Left renal pelvis (tissue), 4 donors: ENCODE data around the gene KLHL30. TPM values are rescaled to one million over a fixed set of nuclear protein-coding genes. Genes with fewer than 3 reads are reported as not detected.
"Not testable (repeated sequence)": the region's sequence is repeated elsewhere in the genome, so short reads cannot be mapped to it uniquely, and the experiment has no call there.

Source experiments
- DNase-seq, 4 donors: peaks; one replicate each; pipeline ENCODE4 v3.0.0-alpha.2; 2013; ENCODE audit warnings: low read depth in 4 of 4, low spot score in 3 of 4
- polyA plus RNA-seq, 4 donors: library from polyadenylated mRNA; unstranded; fragments of 120-200 nt; gene quantifications; one replicate each; pipeline ENCODE4 v1.2.1, GENCODE V29; 2013; ENCODE audit not compliant: insufficient read length in 4 of 4

The KLHL30 gene
- polyA plus RNA-seq, 4 donors: 0.10 to 0.50 (median 0.31) TPM

DNA sequence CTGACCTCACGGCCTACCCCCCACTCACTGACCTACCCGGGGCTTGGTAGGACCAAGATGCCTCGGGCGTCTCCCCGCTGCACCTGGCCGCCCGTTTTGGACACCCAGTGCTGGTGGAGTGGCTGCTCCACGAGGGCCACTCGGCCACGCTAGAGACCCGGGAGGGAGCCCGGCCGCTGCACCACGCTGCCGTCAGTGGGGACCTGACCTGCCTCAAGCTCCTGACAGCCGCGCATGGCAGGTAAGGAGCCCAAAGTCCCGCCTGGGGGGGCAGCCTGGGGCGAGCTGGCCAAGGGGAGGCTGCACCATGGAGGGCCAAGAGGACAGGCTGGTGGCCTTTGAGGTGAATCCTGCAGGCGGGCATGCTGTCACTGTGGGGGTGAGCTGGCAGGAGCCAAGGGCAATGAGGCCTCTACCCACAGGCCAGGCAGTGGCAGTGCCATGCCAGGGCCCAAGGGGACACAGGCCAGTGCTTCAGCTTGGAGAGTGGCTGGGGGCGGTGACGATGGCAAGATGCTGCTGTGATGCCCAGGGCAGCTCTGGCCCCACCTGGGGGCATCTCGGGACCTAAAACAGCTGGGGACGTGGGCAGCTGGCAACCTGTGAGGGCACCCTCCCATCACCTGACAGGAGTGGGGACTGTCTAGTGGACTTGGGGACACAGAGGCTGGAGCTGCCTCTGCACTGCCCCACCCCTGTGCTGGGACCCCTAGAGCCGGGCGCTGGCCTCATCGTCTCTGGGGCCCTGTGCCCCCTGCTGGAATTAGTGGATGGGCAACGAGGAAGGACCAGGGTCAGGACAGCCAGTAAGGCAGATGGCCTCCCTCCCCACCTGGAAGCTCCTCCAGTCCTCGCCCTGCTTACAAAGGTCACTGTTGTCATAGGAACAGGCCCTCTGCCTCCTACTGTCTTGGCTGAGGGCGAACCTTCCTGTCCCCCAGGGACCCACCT, 36.3 kb upstream of the KLHL30 start:
- no peak for DNase-seq

DNA sequence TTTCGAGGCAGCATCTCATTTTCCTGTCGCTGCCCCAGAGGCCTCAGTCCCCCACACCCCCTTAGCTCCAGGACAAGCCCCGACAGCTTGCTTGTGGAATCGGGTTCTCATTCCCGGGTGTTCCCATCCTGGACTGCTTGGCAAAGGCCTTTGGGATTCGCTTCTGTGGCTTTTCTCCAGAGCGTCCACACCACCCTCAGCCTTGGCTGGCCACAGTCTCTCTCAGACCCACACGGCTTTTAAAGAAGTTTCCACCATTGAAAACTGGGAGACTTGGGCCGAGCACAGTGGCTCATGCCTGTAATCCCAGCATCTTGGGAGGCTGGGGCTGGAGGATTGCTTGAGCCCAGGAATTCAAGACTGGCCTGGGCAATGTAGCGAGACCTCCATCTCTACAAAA, 35.6 kb upstream of the KLHL30 start:
- no peak for DNase-seq

DNA sequence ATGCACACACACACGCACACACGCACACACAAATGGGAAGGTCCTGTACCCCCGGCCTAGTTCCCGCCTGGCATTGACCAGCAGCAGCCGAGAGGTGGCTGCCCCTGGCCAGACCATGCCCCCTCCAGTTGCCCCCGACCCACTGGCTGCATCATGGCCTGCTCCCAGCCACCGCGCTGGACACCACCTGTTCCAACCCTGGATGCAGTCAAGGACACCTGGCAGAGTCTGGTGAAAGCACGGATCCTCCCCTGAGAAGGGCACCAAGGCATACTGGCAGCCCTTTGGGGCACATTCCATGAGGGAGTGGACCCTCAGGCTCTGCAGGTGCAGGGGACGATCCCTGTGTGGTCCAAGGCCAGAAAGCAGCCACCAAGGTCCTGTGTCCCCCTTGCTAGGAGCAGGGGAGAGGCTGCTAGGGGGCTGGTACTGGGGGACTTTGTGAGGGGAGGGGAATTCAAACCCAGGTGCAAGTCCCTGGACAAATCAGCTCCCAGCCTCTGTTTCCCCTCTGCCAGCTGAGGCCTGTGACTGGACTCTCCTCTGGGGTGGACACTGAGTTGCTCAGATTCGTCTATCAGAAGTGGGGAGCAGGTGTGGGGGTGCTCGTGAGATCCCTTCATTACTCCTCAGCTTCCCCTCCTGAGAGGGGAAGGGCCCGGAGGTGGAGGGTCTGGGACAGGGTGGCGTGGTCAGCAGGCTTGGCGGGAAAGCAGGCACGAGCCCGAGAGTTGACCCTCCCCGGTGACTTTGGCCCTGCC, 34.8 kb upstream of the KLHL30 start:
- DNase-seq: no peak

DNA sequence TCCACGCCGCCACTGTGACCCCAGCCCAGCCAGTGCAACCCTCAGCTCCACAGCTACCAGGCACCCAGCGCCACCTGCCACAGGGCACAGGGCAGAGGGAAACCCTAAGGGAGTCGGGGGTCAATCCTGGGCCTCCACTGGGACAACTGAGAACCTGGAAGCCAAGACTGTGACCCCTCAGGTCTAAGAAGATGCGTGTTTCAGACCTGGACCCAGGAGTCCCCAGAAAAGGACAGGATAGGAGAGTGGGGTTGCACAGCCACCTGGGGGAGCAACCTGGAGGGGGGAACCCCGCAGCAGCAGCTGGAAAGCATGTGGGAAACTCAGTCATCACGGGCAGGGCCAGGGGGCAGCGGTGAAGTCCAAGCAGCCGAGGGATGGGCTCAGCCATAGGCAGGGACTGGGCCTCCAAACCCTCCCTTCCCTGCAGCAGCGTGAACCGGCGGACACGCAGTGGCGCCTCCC, 34.2 kb upstream of the KLHL30 start:
- no peak for DNase-seq

DNA sequence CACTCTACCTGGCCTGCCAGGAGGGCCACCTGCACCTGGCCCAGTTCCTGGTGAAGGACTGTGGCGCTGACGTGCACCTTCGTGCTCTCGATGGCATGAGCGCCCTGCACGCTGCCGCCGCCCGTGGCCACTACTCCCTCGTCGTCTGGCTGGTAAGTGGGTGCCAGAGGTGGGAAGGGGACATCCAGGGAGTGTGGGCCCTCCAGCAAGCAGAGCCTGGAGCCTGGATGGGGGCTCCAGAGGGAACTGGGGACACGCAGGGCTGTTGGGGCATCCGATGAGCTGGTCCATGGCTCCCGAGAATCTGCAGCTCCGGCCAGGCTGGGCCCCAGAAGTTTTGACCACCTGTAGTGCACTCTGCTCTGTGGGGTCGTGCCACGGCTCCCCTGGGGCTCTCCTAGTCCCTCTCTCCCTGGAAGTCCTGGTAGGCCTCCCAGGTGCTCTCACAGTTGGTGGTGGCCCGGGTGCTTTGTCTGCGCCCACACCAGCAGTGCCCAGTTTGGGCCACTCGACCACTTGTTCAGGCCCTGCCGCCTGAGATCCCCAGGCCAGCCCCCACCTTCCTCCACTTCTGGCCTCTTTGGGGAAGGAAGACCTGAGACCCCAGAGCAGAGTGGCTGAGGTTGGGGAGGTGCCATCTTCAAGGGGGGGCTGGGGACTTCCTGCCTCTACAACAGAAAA, 33.6 kb upstream of the KLHL30 start:
- DNase-seq: no peak

DNA sequence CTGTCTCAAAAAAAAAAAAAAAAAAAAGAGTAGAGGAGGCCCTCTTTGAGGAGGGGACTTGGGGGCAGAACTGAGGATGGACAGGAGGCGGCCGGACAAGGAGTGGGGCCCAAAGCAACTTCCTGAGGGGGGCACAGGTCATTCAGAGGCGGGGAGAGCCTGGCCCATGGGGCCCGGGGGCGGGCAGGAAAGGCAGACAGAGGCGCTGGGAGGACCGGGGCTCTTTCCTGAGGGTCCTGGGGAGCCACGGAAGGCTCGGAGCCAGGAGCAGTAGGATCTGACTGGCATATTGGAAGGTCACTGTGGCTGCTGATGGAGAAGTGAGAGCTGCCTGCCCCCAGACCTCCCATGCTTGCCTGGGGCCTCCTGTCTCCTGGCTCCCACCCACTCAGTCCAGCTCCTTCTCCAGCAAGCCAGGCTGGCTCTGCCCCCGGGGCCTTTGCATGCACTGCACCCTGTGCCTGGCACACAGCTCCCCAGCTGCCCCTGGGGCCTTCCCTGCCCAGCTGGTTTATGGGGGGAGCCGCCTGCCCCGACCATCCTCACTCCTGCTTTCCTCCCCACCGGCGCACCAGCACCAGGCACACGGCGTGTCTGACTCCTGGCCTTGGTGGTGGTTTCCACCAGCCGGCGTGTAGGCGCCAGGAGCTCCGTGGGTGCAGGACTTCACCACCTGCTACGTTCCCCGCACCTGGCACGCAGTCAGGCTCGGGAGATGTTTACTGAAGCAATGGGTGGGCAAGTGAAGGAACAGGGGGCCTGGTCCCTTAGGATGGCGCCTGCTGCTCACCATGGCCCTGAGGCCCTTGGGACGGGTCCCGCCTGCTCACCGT, 32.7 kb upstream of the KLHL30 start:
- no peak for DNase-seq

DNA sequence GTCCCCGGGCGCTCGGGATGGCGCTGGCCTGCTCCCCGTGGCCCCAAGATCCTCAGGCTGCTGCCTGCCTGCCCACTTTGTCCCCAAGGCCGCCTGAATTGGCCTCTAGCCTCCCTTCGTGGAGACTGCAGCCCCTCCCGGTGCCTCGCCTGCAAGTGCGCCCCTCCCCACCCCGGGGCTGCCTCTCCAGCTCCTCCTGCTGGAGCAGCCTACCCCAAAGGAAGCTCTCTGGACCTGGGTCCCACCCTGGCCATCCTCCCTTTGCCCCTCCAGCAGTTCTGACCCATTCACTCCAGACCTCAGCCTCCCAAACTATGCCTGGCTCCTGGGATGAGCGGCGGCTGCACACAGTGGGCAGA, 32.1 kb upstream of the KLHL30 start:
- no peak for DNase-seq

DNA sequence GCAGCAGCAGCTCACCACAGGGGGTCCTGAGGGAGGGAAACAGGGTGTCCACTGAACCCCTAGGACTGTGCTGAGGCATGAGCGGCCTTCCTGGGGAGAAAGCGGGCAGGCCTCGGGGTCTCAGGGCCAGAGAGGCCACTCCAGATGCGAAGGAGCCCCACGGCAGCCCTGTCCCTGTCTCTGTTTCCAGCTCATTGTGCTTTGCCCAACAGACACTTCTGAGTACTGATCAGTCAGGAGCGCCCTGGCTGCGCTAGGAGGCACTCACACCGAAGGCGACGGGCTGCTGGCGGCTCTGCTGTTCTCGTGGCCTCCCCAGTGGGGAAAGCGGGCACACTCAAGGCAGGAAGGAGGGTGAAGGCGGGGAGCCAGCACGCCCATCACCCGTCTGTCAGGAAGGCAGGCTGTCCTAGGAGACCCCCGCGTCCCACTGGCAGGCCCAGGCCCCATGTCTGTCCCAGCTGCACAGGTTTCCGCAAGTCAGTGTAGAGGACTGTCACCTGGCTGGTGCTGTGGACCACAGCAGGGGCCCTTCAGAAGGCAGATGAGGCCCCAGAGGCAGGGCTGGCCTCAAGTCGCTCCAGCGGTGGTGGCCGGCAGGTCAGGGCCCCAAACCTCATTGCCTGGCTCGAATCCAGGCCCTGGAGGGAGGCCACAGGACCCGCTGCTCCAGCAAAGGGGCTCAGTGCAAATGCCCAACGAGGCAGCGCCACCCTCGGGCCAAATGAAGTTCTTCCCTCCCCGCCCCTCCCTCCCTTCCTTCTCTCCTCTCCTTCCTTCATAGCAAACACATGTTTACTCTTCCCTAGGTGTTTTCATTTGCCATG, 31.6 kb upstream of the KLHL30 start:
- DNase-seq: no peak

DNA sequence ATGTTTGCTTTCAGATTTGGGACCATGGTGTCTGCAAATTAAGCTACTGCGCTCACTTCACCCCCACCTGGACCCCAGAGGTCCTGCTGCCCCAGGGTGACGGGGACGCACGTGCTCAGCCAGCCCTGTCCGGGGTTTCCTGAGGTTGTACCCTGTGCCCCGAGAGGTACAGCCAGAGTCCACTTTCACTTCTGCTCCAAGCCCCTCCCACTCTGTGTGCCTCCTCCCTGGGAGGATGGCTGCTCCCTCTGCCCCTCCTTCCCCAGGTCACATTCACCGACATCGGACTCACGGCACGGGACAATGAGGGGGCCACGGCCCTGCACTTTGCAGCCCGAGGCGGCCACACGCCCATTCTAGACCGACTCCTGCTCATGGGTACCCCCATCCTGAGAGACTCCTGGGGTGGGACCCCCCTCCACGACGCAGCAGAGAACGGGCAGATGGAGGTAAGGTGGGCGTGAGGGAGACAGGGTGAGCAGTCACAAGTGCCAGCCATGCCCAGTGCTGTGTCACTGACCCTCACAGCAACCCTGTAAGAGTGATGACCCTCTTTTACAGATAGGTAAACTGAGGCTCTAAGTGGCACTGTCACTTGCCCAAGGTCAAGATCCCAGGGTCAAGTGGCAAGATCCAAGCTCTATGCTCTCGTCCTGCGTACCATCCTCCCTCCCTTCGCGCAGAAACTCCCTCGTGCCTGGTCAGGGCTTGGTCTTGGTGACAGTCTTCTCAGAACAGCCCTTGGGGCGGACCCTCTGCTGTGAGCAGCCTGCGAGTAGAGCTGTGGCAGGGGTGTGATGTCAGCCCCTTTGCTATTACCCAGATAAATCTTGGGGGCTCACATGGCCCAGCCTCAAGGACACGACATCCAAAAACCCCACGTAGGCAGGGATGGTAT, 30.7 kb upstream of the KLHL30 start:
- no peak for DNase-seq

DNA sequence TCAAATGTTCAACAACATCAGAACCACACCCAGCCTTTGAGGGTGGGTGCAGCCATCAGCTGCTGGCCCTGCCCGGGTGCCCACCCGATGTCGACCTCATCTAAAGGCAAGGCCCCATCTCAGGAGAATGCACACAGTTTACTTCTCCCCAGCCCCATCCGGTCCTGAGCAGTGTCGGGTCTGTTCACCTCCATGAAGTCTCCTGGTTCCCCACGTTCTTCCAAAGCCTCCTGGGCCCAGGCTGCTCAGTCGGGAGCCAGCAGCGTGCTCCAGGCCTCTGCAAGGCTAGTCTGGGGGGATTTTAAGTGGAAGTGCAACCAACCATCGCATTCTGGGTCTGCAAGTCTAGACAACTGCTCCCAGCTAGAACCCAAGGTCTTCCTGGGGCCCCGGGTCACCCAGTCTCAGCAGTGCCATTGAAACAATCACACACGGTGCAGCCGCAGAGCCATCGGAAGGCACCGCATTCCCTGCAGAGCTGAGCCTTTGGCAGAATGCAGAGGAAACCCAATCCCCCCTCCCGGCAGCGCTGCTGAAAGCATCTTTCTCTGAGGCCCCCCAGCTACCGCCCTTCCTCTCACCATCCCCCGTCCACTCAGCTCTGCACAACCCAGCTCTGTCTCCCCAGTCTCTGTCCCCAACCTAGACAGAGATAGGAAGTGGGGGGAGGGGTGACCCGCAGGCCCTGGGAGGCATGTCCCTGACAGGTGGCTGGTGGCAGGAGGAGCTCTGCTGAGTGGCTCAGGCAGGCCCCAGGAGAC, 29.9 kb upstream of the KLHL30 start:
- DNase-seq: no peak

DNA sequence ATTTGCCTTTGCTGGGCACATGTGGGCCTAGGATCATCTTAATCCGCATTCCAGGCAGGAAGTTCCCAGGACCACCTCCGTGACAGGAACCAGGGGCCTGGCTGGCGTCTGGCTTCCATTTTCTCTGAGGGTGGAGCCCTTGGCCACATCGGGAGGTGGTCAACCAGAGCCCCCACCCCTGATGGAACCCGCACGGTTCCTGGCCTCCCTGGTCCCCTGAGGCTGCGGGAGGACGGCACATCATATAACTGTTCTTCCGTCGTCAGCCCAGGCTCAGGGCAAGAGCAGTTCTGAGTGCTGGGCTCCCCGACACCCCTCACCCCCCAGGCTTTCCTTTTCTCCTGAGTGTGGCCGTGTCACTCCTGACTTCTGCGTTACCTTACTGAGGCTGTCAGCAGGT, 24.9 kb upstream of the KLHL30 start:
- DNase-seq: no peak

DNA sequence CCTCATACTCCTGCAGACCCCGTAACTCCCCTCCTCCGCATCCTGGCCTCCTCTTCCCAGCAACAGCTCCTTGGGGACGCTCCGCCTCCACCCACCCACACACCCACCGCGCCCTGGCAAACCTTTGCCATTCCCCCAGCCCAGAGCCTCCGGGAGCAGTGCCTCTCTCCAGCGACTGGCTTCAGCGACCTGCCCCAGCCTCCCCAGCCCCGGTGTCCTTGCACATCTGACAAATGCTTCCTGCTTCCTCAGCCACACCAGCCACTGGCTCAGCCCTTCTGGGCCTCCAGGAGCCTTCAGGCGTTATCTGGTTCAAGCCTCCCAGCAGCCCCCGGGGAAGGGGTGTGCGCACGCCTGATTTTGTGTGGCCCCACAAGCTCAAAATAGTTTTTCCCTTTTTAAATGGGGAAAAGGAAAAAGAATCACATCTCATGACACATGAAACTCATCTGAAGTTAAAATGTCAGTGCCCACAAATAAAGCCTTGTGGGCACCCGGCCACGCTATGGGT, 24.1 kb upstream of the KLHL30 start:
- no peak for DNase-seq

DNA sequence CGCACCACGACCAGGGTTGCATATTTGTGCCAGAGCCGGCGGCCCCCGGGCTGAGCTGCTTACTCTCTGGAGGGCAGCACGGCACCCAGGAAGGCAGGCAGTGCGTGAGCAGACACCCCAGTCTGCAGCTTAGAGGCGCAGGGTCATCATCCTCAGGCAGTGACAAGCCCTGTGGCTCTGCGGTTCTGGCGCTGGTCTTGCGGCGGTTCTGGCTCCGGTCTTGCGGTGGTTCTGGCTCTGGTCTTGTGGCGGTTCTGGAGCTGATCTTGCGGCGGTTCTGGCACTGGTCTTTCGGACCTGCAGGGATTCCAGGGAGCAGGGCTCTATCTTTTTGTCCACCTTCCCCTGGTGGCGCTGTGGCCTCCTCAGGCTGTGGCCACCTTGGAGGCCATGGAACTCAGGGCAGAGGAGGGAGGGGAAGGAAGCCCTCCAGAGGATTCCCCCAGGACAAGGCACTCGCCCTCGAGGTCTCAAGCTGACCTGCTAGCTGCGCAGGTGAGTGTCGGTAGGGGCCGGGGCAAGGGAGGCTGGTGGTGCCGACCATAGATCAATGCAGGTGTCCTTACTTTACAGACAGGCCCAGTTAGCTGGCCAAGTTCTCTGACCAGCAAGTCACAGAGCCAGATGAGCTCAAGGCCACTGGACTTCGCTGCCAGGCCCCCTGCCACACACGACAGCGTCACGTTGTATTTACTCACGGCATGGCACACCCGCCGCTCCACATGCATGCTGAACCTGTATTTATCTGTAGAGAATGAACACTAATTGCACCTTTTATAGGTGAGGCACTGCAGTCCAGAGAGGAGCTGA, 23.4 kb upstream of the KLHL30 start:
- DNase-seq: no peak

DNA sequence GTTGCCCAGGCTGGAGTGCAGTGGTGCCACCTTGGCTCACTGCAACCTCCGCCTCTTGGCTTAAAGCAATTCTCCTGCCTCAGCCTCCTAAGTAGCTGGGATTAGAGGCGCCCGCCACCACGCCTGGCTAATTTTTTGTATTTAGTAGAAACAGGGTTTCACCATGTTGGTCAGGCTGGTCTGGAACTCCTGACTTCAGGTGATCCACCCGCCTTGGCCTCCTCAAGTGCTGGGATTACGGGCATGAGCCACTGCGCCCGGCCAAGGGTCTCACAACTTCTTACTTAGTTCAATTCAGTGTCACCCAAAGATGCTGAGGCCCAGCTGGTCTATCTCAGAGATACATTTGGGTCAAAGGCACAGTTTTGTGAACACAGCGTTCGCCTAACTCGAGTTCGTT, 22.8 kb upstream of the KLHL30 start:
- not testable (repeated sequence) for DNase-seq

DNA sequence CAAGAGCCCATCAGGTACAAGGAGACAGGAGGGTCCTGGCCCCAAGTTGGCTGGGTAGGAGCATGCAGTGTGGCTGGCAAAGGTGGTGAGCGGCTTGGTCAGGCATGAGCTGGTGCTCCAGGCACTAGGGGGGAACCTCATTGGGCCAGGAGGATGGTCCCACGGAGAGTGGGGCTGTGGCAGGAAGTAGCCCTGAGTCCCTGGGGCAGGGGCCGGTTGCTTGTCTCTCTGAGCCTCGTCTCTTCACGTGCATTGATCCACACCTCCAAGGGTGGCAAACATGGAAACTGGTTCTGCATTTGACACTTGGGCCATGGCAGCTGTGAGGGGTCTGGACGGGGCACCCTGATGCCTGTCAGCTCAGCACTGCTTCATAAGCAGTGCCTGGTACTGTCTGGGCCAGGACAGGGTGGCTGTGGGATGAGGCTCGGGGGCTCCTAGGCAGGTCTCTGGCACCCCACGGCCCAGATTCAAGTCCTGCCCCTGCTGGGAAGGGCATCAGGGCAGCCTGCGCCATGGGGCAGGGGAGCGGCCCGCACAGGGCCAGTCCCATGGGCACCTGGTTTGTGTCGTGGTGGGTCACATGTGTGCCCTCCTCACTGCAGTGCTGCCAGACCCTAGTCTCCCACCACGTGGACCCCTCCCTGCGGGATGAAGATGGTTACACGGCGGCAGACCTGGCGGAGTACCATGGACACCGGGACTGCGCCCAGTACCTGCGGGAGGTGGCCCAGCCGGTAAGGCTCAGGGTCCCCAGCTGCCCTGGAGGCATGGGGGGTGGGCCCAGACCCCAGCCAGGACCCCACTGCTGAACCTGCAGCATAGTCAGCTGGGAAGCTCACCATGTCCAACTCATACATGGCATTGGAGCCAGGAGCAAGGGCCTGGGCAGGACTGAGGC, 21.9 kb upstream of the KLHL30 start:
- DNase-seq: no peak
